Measurements from ENCODE around the gene CDH4. TPM values are rescaled to one million over a fixed set of nuclear protein-coding genes. Genes with fewer than 3 reads are reported as not detected.

Gene CDH4
- total RNA-seq, 4 donors from 2014 or later, result 0.13 to 0.38 (median 0.21) TPM; not detected in 1

GRCh38 chr20:61938839-61939690, 687.0 kb downstream of the CDH4 start:
- 72 to 82% methylated on average over 9 to 12 of the region's 27 CpGs for WGBS, 2 donors
- H3K27me3 ChIP-seq, result peaks cover 0 to 41% (median 0%) of the 10 kb centered on the region in 4 donors
- no peaks in the 10 kb centered on the region for H3K9me3 ChIP-seq
- intact Hi-C loops (cut with DNase I), result no loop called here
- no peaks in the 10 kb centered on the region for H3K36me3 ChIP-seq
- no peak for TF ChIP-seq POLR2A (IDR thresholded peaks at IDR 0.05)
- TF ChIP-seq CTCF (IDR thresholded peaks at IDR 0.05), result no peak
- H3K27ac ChIP-seq, result no peak overlapping the region
- no peak overlapping the region for H3K4me3 ChIP-seq
- DNase-seq, result no peak
- no peaks in the 10 kb centered on the region for H3K4me1 ChIP-seq

- TF ChIP-seq CTCF (IDR thresholded peaks at IDR 0.05), result no peak
- no peak for TF ChIP-seq POLR2A (IDR thresholded peaks at IDR 0.05)
- DNase-seq, result no peak
- Histone ChIP-seq H3K9me3 (no peaks in the 10 kb centered on the region), H3K27me3 (peaks cover 0 to 34% (median 0%) of the 10 kb centered on the region in 4 donors), H3K4me1 (no peaks in the 10 kb centered on the region), H3K27ac (no peak overlapping the region), H3K36me3 (no peaks in the 10 kb centered on the region), H3K4me3 (no peak overlapping the region)
- WGBS, 2 donors, result 75 to 82% methylated on average over 9 to 12 of the region's 13 CpGs
- intact Hi-C loops (cut with DNase I), result no loop called here
Observed at GRCh38 chr20:61939691-61940360, 687.8 kb downstream of the CDH4 start.

GRCh38 chr20:61940491-61940890, 688.4 kb downstream of the CDH4 start:
- DNase-seq, result no peak

GRCh38 chr20:61940976-61941720, 689.1 kb downstream of the CDH4 start:
- no peak for DNase-seq
- peaks cover 0 to 24% (median 0%) of the 10 kb centered on the region in 4 donors for H3K27me3 ChIP-seq

More at GRCh38 chr20:61940491-61940890, 688.4 kb downstream of the CDH4 start:
- Histone ChIP-seq H3K27ac (no peak overlapping the region), H3K36me3 (no peaks in the 10 kb centered on the region), H3K9me3 (no peaks in the 10 kb centered on the region), H3K27me3 (peaks cover 0 to 29% (median 0%) of the 10 kb centered on the region in 4 donors), H3K4me1 (no peaks in the 10 kb centered on the region), H3K4me3 (no peak overlapping the region)
- TF ChIP-seq POLR2A (IDR thresholded peaks at IDR 0.05) (no peak), CTCF (IDR thresholded peaks at IDR 0.05) (no peak)
- 87% methylated on average over 14 to 17 of the region's 17 CpGs for WGBS, 2 donors
- intact Hi-C loops (cut with DNase I), result no loop called here

More at GRCh38 chr20:61940976-61941720, 689.1 kb downstream of the CDH4 start:
- WGBS, 2 donors, result 64 to 74% methylated on average over 6 to 14 of the region's 16 CpGs
- no peaks in the 10 kb centered on the region for H3K4me1 ChIP-seq
- H3K27ac ChIP-seq, result no peak overlapping the region
- H3K9me3 ChIP-seq, result no peaks in the 10 kb centered on the region
- intact Hi-C loops (cut with DNase I), result no loop called here
- no peak for TF ChIP-seq POLR2A (IDR thresholded peaks at IDR 0.05)
- TF ChIP-seq CTCF (IDR thresholded peaks at IDR 0.05), result no peak
- H3K36me3 ChIP-seq, result no peaks in the 10 kb centered on the region
- H3K4me3 ChIP-seq, result no peak overlapping the region
